ENCODE measurements around the gene HYI. TPM values are rescaled to one million over a fixed set of nuclear protein-coding genes. Genes with fewer than 3 reads are reported as not detected.
"Not testable (repeated sequence)": the region's sequence is repeated elsewhere in the genome, so short reads cannot be mapped to it uniquely, and the experiment has no call there.

HYI gene
- 100 to 1,000 TPM in 1 of 2 donors, 10 to 100 TPM in 1; 67.7 to 104 TPM for total RNA-seq

- Histone ChIP-seq H3K36me3 (peaks cover 0 to 3% of the 10 kb centered on the region in 2 donors), H3K9me3 (no peaks in the 10 kb centered on the region), H3K27ac (peak within 1 kb of the TSS; percentile 93 to 94), H3K4me1 (replicated peaks) (no peaks in the 10 kb centered on the region), H3K4me3 (peak within 1 kb of the TSS; percentile 56), H3K27me3 (replicated peaks; ENCODE audit: insufficient read depth) (no peaks in the 10 kb centered on the region)
- under 1% methylated on average over 43 of the region's 87 CpGs for WGBS
- intact Hi-C loops (cut with DNase I), result no loop called here
- peak; percentile 81 for DNase-seq (ENCODE audit: low spot score)
- peak; percentile 56 for TF ChIP-seq POLR2A (IDR thresholded peaks at IDR 0.05)
- no peak for TF ChIP-seq CTCF (IDR thresholded peaks at IDR 0.05)
- peak; percentile 76 for TF ChIP-seq POLR2AphosphoS5 (IDR thresholded peaks at IDR 0.05)
Measured at GRCh38 chr1:43453442-43454269, at the start of gene HYI. HYI (minus strand) TSS chr1:43453931; CDS start chr1:43453793, 138 bp downstream.

- H3K4me3 ChIP-seq, result not testable (repeated sequence)
Measured at GRCh38 chr1:43501806-43502205, 48.1 kb upstream of the HYI start.

GRCh38 chr1:43499898-43500297 lies 46.2 kb upstream of the HYI start:
- Histone ChIP-seq H3K4me1 (replicated peaks) (no peaks in the 10 kb centered on the region), H3K27me3 (replicated peaks; ENCODE audit: insufficient read depth) (no peaks in the 10 kb centered on the region), H3K27ac (no peak overlapping the region), H3K4me3 (no peak overlapping the region), H3K36me3 (no peaks in the 10 kb centered on the region), H3K9me3 (no peaks in the 10 kb centered on the region)
- no peak for DNase-seq (ENCODE audit: low spot score)
- intact Hi-C loops (cut with DNase I), result no loop called here
- 78% methylated on average over 6 of the region's 6 CpGs for WGBS
- TF ChIP-seq POLR2A (IDR thresholded peaks at IDR 0.05) (no peak), POLR2AphosphoS5 (IDR thresholded peaks at IDR 0.05) (no peak), CTCF (IDR thresholded peaks at IDR 0.05) (no peak)

More at GRCh38 chr1:43501806-43502205, 48.1 kb upstream of the HYI start:
- H3K27ac ChIP-seq; H3K36me3 ChIP-seq; DNase-seq (ENCODE audit: low spot score); intact Hi-C loops (cut with DNase I); H3K4me1 ChIP-seq (replicated peaks); H3K27me3 ChIP-seq (replicated peaks; ENCODE audit: insufficient read depth); H3K9me3 ChIP-seq: not testable (repeated sequence)
- WGBS, result 96% methylated on average over 25 of the region's 33 CpGs

GRCh38 chr1:43495204-43495603 lies 41.5 kb upstream of the HYI start:
- TF ChIP-seq POLR2A (IDR thresholded peaks at IDR 0.05) (no peak), CTCF (IDR thresholded peaks at IDR 0.05) (no peak), POLR2AphosphoS5 (IDR thresholded peaks at IDR 0.05) (no peak)
- no peaks in the 10 kb centered on the region for H3K27me3 ChIP-seq (replicated peaks; ENCODE audit: insufficient read depth)
- H3K4me3 ChIP-seq, result no peak overlapping the region
- no peak for DNase-seq (ENCODE audit: low spot score)
- no peaks in the 10 kb centered on the region for H3K36me3 ChIP-seq
- intact Hi-C loops (cut with DNase I), result no loop called here
- H3K9me3 ChIP-seq, result no peaks in the 10 kb centered on the region
- H3K27ac ChIP-seq, result no peak overlapping the region
- H3K4me1 ChIP-seq (replicated peaks), result no peaks in the 10 kb centered on the region
- 92% methylated on average over 7 of the region's 7 CpGs for WGBS

- peak; percentile 20 for TF ChIP-seq POLR2AphosphoS5 (IDR thresholded peaks at IDR 0.05)
- TF ChIP-seq POLR2A (IDR thresholded peaks at IDR 0.05), result no peak
- no peak for TF ChIP-seq CTCF (IDR thresholded peaks at IDR 0.05)
- Histone ChIP-seq H3K36me3 (no peaks in the 10 kb centered on the region), H3K27me3 (replicated peaks; ENCODE audit: insufficient read depth) (no peaks in the 10 kb centered on the region), H3K9me3 (no peaks in the 10 kb centered on the region), H3K4me3 (no peak overlapping the region), H3K4me1 (replicated peaks) (no peaks in the 10 kb centered on the region), H3K27ac (peak overlapping the region in 1 of 2 donors; percentile 24)
- 31% methylated on average over 11 of the region's 11 CpGs for WGBS
- intact Hi-C loops (cut with DNase I), result no loop called here
- DNase-seq (ENCODE audit: low spot score), result no peak
Measured at GRCh38 chr1:43493661-43494450, 40.1 kb upstream of the HYI start.

Measured in prostate gland (tissue), 2 donors.